ENCODE results near the gene ADAM22.

The ADAM22 gene

DNA sequence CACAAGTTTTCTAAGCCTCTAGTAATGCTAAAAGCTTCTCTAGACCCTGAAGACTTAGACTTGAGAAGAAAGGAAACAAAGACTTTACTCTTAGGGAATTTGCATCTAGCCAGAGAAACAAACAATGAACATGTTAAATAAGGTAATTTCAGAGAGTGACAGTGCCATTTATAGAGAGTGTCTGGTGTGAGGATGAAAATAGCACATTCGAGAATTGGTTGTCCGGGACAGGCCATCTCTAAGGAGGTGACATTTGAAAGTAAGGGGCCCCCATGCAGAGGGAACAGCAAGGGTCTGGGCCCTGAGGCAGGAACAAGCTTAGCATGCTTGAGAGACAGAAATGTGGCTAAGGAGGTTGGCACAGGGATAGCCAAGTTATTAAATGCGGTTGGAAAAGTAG lies 48.1 kb downstream of the ADAM22 start:
- Histone ChIP-seq H3K9me3 (ENCODE audit: insufficient read depth, low read length) (no peaks in the 10 kb centered on the region), H3K36me3 (replicated peaks; ENCODE audit: low read depth, low read length) (no peaks in the 10 kb centered on the region), H3K4me1 (ENCODE audit: low read length) (peaks cover 9% of the 10 kb centered on the region), H3K4me3 (ENCODE audit: low read length) (no peak overlapping the region), H3K27me3 (ENCODE audit: low read depth, low read length) (no peaks in the 10 kb centered on the region), H3K4me2 (ENCODE audit: low read length) (no peak overlapping the region), H3K9ac (ENCODE audit: low read length) (no peak overlapping the region), H4K20me1 (ENCODE audit: insufficient read depth, low read length) (no peaks in the 10 kb centered on the region), H3K79me2 (ENCODE audit: low read length) (no peaks in the 10 kb centered on the region), H2AFZ (ENCODE audit: low read depth, low read length) (no peak overlapping the region), H3K27ac (ENCODE audit: low read length) (no peak overlapping the region)
- TF ChIP-seq EZH2phosphoT487 (IDR thresholded peaks at IDR 0.05; ENCODE audit: low read depth): no peak
- TF ChIP-seq, protein P1, sequence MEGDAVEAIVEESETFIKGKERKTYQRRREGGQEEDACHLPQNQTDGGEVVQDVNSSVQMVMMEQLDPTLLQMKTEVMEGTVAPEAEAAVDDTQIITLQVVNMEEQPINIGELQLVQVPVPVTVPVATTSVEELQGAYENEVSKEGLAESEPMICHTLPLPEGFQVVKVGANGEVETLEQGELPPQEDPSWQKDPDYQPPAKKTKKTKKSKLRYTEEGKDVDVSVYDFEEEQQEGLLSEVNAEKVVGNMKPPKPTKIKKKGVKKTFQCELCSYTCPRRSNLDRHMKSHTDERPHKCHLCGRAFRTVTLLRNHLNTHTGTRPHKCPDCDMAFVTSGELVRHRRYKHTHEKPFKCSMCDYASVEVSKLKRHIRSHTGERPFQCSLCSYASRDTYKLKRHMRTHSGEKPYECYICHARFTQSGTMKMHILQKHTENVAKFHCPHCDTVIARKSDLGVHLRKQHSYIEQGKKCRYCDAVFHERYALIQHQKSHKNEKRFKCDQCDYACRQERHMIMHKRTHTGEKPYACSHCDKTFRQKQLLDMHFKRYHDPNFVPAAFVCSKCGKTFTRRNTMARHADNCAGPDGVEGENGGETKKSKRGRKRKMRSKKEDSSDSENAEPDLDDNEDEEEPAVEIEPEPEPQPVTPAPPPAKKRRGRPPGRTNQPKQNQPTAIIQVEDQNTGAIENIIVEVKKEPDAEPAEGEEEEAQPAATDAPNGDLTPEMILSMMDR (IDR thresholded peaks at IDR 0.05; ENCODE audit: low read depth, low read length): no peak

DNA sequence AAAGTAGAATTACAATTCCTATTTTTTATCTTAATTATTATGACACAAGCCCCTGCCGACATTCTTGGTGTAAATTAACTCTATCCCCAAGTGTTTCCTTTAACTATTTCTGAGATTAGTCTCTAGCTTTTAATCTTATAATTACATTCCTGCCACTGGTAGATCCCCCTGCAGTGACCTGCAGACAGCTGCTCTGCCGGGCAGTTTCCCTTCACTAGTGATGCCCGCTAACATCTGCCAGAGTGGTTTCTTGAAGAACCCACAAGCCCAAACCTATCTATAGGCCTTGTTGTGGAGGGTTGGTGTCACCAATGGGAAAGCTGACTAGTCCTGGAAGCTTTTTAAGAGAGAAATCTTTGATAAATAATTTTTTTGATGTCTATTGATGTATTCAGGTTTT lies 50.0 kb downstream of the ADAM22 start:
- Histone ChIP-seq H3K4me3 (ENCODE audit: low read length) (no peak overlapping the region), H2AFZ (ENCODE audit: low read depth, low read length) (no peak overlapping the region), H3K27ac (ENCODE audit: low read length) (no peak overlapping the region), H3K79me2 (ENCODE audit: low read length) (no peaks in the 10 kb centered on the region), H3K36me3 (replicated peaks; ENCODE audit: low read depth, low read length) (no peaks in the 10 kb centered on the region), H4K20me1 (ENCODE audit: insufficient read depth, low read length) (no peaks in the 10 kb centered on the region), H3K9me3 (ENCODE audit: insufficient read depth, low read length) (no peaks in the 10 kb centered on the region), H3K9ac (ENCODE audit: low read length) (no peak overlapping the region), H3K27me3 (ENCODE audit: low read depth, low read length) (no peaks in the 10 kb centered on the region), H3K4me1 (ENCODE audit: low read length) (no peaks in the 10 kb centered on the region), H3K4me2 (ENCODE audit: low read length) (no peak overlapping the region)
- TF ChIP-seq EZH2phosphoT487 (IDR thresholded peaks at IDR 0.05; ENCODE audit: low read depth): no peak
- TF ChIP-seq, protein P1 (IDR thresholded peaks at IDR 0.05; ENCODE audit: low read depth, low read length): no peak

DNA sequence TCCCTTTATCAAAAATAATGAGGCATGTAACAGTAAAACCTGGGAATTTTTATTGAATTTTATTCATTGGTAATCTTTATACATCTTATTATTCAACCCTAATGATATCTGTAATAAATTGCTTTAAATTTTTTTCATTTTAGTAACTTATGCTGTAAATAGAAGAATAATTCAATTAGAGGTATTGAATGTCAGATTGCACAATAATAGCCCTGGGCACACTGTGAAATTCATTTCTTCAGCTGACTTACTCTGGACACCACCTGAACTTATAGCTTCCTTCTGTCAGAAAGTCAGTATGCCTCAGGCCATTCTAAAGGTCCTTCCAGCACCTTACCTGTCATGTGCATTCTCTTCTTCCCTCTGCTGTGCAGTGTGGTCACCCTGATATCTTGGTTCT lies 59.2 kb downstream of the ADAM22 start:
- Histone ChIP-seq H3K27ac (ENCODE audit: low read length) (no peak overlapping the region), H3K27me3 (ENCODE audit: low read depth, low read length) (no peaks in the 10 kb centered on the region), H3K9ac (ENCODE audit: low read length) (no peak overlapping the region), H3K36me3 (replicated peaks; ENCODE audit: low read depth, low read length) (no peaks in the 10 kb centered on the region), H2AFZ (ENCODE audit: low read depth, low read length) (no peak overlapping the region), H3K9me3 (ENCODE audit: insufficient read depth, low read length) (no peaks in the 10 kb centered on the region), H3K79me2 (ENCODE audit: low read length) (no peaks in the 10 kb centered on the region), H3K4me2 (ENCODE audit: low read length) (no peak overlapping the region), H4K20me1 (ENCODE audit: insufficient read depth, low read length) (no peaks in the 10 kb centered on the region), H3K4me1 (ENCODE audit: low read length) (no peaks in the 10 kb centered on the region), H3K4me3 (ENCODE audit: low read length) (no peak overlapping the region)
- no peak for TF ChIP-seq EZH2phosphoT487 (IDR thresholded peaks at IDR 0.05; ENCODE audit: low read depth)
- TF ChIP-seq, protein P1 (IDR thresholded peaks at IDR 0.05; ENCODE audit: low read depth, low read length): no peak

DNA sequence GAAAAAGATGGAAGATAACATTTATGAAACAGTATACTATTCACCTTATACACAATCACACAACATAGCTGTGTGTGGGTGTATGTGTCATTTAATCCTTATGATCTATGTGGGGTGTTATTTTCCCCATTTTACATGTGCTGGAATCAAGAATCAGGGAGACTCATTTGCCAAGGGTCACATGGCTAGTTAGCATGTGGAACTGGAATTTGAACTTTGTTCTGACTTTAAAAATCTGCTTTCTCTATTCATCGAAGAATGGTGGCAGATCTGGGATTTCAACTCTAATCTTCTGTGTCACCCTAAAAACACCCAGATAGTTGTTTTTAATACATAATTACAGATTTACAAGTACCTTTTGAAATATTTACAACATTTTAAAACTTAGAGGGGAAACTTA lies 65.2 kb downstream of the ADAM22 start:
- Histone ChIP-seq H3K79me2 (ENCODE audit: low read length) (no peaks in the 10 kb centered on the region), H3K27ac (ENCODE audit: low read length) (no peak overlapping the region), H3K4me3 (ENCODE audit: low read length) (no peak overlapping the region), H3K4me1 (ENCODE audit: low read length) (no peaks in the 10 kb centered on the region), H3K27me3 (ENCODE audit: low read depth, low read length) (no peaks in the 10 kb centered on the region), H3K4me2 (ENCODE audit: low read length) (no peak overlapping the region), H4K20me1 (ENCODE audit: insufficient read depth, low read length) (no peaks in the 10 kb centered on the region), H3K9ac (ENCODE audit: low read length) (no peak overlapping the region), H3K36me3 (replicated peaks; ENCODE audit: low read depth, low read length) (no peaks in the 10 kb centered on the region), H3K9me3 (ENCODE audit: insufficient read depth, low read length) (no peaks in the 10 kb centered on the region), H2AFZ (ENCODE audit: low read depth, low read length) (no peak overlapping the region)
- no peak for TF ChIP-seq EZH2phosphoT487 (IDR thresholded peaks at IDR 0.05; ENCODE audit: low read depth)
- TF ChIP-seq, protein P1 (IDR thresholded peaks at IDR 0.05; ENCODE audit: low read depth, low read length): no peak

All from OCI-LY3 (cell line).